Suppressor macrophage (primary cell): ENCODE results near the gene UBAP1.
"Not testable (repeated sequence)": the region's sequence is repeated elsewhere in the genome, so short reads cannot be mapped to it uniquely, and the experiment has no call there.

ENCODE experiments used
- DNase-seq, 4 experiments: peaks; one replicate each; pipeline ENCODE4 v3.0.0-alpha.2; 2020 to 2022
- total RNA-seq, 17 experiments: gene quantifications; one replicate each; lab custom pipeline; 2026; ENCODE audit warnings: mixed read lengths in 6 of 17, inconsistent platforms in 3 of 17; lab: John Stamatoyannopoulos, UW

UBAP1 gene
- total RNA-seq: 31.9 to 63.2 (median 49.3) reads per million in 17 experiments

DNA sequence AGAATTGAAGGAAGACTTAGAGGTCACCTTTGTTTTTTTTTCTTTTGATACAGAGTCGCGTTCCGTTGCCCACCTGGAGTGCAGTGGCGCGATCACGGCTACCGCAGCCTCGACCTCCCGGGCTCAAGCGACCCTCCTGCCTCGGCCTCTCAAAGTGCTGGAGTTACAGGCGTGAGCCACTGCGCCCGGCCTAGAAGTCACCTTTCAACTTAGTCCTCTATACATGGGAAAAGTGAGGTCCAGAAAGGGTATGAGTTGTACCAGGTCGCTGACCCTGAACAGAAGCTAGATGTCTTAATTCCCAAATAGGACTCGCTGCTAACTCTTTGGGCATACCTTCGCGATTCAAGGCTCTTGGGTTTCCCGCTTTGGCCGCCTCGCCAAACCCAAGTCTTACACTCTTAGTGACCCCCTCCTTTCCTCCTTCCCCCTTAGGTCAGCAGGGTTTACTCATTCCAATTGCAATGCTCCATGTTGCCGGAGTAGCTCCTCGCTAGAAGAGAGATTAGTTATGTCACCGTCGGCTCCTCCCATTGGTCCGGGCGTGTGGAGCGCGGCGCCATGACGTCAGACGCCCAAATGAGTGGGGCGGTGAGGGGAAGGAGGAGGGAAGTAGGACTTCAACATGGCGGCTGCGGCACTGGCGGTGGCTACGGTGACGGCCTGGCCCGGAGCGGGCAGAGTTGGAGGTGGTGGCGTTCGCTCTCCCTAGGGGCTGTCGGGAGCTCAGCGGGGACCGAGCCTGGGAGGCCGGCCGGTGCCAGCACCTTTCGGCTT is at the start of gene UBAP1:
TSS of gene UBAP1 (plus strand) at position 608 of the 777 bp plus-strand sequence. CDS start 41,872 bp downstream, outside the sequence.
- peak; percentile 98 to 99 (median 98) for DNase-seq

GRCh38 chr9:34131571-34131970 is 47.3 kb upstream of the UBAP1 start:
- DNase-seq: no peak

DNA sequence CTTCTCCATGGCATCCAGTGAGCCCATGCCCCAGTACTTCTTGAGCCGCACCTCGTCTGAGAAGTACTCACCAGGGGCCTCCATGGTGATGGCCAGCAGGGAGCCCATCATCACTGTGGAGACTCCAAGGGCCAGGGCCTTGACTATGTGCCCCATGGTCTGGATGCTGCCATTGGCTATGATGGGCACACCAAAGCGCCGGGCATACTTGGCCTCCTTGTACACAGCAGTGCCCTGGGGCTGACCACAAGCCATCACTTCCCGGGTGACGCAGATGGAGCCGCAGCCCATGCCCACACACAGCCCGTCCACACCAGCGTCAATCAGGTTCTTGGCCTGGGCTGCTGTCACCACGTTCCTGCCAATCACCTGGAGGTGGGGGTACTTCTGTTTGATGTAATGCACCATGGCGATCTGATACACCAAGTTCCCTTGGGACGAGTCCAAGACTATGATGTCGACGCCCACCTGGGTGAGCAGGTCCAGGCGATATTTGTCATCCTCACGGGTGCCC is 45.4 kb upstream of the UBAP1 start:
- DNase-seq: no peak

DNA sequence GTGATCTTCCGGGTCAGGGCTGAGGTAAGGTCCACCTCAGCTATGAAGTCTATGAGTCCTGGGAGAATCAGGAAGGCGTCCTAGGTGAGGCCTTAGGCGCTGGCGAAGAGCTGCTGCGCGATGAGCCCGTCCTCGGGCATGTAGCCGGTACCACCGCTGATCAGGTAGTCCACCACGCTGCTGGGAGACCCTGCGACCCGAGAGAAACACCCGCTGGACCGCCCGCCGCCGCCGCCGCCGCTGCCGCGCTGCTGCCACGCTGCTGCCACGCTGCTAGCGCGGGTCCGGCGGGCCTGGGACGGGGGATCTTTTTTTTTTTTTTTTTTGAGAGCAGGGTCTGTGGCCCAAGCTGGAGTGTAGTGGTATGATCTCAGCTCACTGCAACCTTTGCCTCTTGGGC is 44.3 kb upstream of the UBAP1 start:
- no peak for DNase-seq

DNA sequence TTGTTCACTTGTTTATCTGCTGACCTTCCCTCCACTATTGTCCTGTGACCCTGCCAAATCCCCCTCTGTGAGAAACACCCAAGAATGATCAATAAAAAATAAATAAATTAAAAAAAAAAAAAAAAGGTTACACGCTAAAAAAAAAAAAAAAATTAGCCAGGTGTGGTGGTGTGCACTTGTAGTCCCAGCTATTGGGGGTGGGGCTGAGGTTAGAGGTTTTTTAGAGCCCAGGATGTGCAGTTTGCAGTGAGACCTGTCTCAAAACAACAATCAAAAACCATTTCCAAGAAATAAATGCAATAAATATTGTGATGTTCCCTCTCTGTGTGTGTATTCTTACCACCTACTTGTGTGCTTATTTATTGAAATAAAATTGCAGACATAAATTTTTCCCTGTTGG is 40.2 kb upstream of the UBAP1 start:
- DNase-seq: not testable (repeated sequence)

DNA sequence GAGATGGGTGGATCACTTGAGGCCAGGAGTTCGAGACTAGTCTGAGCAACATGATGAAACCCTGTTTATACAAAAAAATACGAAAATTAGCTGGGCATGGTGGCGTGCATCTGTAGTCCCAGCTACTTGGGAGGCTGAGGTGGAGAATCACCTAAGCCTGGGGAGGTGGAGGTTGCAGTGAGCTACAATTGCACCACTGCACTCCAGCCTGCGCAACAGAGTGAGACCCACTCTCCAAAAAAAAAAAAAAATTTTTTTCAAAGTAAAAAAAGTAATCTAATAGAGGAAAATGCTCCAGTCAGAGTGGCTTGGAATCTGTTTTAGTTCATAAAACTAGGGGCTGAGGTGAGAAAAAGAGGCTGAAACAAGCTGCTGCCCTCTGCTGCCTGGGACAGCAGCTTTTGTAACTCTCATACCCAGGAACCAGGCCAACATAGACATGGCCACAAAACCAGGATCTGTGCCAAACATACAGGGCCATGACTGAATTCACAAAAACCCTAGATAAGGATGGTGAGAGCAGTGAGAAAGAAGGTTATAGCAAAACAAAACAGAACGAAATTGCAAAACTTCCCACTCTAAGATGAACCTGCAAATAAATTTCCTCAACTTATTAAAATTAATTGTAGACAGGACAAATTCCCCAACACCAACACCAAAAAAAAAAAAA is 39.2 kb upstream of the UBAP1 start:
- peak; percentile 25 to 56 (median 45) for DNase-seq

GRCh38 chr9:34140853-34141252 is 38.0 kb upstream of the UBAP1 start:
- no peak for DNase-seq

DNA sequence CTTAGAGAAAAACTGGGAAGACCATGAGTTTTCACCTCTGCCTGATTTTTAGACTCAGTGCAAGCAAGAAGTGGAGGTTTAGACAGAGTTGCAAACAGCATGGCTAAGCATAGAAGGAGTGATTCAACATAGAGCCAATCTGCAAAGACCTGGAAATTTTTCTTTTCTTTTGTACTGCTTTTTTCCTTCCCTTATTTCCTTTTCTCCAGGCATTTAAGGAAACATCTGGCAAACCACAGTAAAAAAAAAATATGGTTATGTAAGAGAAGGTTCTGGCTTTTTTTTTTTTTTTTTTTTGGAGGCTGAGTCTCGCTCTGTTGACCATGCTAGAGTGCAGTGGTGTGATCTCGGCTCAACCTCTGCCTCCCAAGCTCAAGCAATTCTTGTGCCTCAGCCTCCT is 35.7 kb upstream of the UBAP1 start:
- DNase-seq: peak in 3 of 4 experiments; percentile 10 to 40 (median 15)

- no peak for DNase-seq
These were observed 33.7 kb upstream of the UBAP1 start for GRCh38 chr9:34145165-34145564.

DNA sequence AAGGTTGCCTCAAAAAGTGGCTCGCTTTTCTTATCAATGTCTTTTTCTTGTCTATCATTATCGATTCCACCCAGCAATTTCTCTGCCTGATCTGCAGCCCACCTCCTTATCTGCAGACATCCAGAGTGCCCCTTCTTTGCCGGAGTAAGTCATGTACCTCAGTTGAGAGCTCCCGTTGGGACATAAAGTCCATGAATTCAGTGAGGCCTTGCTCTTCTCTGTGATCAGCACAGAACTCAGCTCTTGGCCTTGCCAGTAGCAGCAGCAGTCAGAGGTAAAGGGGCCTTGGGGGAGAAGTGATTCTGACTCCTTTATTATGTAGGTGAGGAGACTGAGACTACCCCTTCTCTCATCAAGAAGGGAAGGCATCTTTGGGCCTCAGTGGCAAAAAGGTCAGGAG is 27.4 kb upstream of the UBAP1 start:
- no peak for DNase-seq

DNA sequence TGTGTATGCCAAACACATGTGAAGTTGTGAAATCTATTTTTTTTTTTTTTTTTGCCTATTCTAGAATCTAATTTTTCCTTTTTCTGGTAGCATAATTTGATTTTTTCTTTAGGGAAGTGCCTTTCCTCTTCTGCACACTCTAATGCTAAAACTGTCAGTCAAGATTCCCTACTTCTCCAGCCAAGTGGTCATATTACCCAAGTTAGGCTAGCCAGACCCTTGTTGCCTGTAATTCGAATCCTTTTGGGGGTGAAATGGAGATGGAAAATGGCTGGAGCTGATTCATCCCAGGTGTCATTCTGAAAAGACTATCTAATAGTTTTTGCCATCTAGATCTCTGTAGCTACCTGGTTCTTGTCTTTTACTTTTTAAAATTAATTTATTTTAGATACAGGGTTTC is 24.8 kb upstream of the UBAP1 start:
- DNase-seq: no peak

DNA sequence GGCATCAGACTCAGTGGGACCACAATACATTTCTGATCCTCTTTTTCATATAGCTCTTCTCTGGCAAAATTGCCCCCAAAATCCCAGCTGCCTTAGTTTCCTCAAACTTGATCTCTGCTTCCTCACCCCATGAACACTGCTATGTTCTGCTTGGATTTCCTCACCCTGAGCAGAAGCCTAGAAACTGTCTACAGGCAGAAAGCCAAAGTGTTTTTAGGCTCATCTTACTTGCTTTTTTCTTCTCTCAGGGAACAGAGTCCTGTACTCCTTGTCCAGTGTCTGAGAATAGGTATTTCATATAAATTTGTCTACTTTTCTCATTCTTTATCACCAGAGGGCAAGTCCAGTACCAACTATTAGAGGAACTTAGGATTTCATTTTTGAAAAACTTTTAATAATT is 21.5 kb upstream of the UBAP1 start:
- no peak for DNase-seq

DNA sequence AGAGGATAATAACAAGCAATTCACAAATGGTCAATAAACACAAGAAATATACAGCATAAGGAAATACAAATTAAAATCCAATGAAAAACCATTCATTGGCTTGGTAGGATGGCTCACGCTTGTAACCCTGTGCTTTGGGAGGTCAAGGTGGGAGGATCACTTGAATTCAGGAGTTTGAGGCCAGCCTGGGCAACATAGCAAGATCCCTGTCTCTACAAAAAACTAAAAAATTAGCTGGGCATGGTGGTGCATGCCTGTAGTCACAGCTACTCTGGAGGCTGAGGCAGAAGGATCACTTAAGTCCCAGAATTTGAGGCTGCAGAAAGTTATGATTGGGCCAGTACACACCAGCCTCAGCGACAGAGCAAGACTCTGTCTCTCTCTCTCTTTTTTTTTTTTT is 20.9 kb upstream of the UBAP1 start:
- DNase-seq: no peak

DNA sequence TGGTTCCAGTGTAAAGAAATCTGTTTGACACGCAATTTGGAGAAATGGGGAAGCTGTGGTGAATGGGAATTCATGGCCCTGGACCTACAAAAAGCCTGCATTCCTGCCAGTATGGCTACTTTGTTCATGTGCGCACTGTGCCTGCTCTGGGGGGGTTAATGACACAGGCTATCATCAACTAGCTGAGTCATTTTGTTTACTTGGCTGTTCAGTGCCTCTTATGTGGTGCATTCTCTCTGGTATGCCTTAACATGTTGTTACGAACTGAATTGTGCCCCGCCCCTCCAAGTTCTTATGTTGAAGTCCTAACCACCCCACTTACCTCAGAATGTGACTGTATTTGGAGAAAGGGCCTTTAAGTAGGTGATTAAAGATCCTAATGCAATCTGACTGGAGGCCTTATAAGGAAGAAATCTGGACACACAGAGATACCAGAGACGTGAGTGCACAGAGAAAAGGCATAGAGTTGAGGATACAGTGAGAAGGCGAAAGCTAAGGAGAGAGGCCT is 20.4 kb upstream of the UBAP1 start:
- DNase-seq: peak; percentile 44 to 72 (median 66)

DNA sequence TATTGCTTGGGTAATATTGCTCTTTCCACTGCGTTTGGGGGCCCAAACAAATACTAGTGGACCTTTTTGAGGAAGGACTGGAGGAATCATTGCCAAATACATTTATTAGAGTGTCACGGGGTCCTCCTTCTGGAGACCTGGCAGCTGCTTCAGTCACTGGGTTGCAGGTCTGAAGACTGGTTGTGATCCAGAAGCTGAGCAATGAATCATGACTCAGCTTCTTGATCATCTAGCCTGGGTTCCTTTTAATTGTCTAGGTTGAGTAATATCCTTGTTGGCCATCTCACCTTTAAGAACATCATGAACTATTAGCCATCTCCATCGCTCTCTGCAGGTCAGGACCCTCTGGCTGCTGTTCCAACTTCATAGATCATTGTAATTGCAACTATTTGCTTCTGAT is 15.4 kb upstream of the UBAP1 start:
- peak; percentile 14 to 55 (median 44) for DNase-seq

DNA sequence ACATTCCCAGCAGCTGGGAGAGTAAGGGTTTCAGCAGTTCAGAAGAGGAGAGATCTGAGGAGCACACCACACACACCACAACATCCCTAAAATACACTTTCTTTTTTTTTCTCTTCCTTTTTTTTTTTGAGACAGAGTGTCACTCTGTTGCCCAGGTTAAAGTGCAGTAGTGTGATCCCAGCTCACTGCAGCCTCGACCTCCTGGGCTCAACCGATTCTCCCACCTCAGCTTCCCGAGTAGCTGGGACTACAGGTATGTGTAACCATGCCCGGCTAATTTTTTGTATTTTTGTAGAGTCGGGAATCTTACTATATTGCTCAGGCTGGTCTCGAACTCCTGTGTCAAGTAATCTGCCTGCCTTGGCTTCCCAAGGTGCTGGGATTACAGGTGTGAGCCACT is 9.7 kb upstream of the UBAP1 start:
- peak in 1 of 4 experiments; percentile 30 for DNase-seq

DNA sequence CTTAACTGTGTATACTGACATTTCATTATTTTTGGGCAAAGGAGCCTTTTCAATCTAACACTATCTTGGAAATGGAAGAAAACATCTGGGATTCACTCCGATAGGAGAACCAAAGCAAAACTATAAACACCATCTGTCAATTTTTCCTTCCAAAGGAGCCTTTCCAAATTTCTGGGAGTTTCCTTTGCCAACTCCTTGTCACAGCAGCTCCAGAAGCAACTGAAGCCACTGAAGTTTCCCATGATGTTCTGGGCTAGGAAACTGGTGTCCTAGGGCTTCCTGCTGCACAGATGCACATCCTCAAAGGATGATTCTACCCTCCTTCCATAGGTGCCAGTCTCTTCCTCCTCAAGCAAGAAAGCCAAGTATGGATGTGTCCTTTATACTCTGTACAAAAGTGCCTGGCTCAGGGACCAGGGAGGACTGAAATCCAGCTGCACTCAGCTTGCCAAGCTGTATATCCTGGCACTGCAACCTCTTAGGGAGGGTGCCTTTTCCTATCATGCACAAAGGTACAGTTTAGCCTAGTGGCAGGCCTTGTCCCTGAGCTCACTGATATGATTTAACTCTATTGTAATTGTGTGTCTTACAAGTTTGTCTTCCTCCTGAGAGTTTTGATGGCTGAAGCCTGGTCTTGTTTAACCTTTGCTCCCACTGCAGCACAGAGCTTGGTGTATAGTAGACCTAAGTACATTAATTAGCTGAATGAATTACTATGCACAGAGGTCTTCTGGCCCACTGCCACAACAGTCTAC is 8.4 kb upstream of the UBAP1 start:
- DNase-seq: no peak

GRCh38 chr9:34171753-34172535 is 6.9 kb upstream of the UBAP1 start:
- peak; percentile 80 to 93 (median 88) for DNase-seq

DNA sequence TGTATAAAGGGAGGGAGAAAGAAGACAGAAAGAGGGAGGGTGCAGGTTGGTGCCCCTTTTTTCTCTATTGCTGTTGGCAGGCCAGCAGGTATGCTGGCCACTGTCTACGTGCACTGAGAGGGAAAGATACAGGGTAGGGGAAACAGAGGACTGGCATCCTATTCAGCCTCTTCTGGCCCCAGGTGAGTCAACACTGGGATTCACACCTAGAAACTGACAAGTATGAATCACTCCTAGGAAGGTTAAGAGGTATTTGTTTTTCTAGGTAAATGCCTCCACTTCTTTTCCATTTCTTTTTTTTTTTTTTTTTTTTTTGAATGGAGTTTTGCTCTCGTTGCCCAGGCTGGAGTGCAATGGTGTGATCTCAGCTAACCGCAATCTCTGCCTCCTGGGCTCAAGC is 2.8 kb upstream of the UBAP1 start:
- DNase-seq: no peak

DNA sequence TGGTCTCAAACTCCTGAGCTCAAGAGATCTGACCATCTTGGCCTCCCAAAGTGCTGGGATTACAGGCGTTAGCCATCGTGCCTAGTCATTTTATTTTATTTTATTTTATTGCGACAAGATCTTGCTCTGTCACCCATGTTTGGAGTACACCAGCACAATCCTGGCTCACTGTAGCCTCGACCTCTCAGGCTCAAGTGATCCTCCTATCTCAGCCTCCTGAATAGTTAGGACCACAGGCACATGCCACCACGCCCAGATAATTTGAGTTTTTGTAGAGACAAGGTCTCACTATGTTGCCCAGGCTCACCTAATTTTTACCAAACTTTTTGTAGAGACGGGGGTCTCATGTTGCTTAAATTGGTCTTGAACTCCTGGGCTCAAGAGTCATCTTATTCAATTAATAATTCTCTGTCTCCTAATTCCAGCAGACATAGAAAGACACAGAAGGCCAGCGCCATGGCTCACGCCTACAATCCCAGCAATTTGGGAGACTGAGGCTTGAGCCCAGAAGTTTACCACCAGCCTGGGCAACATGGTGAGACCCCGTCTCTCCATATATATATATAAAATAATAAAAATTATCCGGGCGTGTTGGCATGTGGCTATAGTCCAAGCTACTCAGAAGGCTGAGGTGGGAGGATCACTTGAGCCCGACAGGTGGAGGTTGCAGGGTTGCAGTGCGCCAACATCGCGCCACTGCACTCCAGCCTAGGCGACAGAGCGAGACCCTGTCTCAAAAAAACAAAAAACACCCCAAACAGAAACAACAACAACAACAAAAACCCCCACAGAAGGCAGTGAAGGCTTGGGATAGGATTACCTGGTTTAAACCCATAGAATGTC is 1.0 kb upstream of the UBAP1 start:
- no peak for DNase-seq
